Effector CD8-positive, alpha-beta T cell (primary cell): ENCODE measurements around the gene TMEM232.
"Not testable (repeated sequence)": the region's sequence is repeated elsewhere in the genome, so short reads cannot be mapped to it uniquely, and the experiment has no call there.

Source experiments
- DNase-seq: peaks from one replicate; lab custom pipeline; 2025; lab: John Stamatoyannopoulos, UW

TMEM232 gene

GRCh38 chr5:110625376-110625999 lies 101.0 kb downstream of the TMEM232 start:
- DNase-seq: no peak

- no peak for DNase-seq
Observed at GRCh38 chr5:110623874-110624273, 102.6 kb downstream of the TMEM232 start.

- DNase-seq: no peak
Observed at GRCh38 chr5:110618941-110619340, 107.5 kb downstream of the TMEM232 start.

- DNase-seq: no peak
Observed at GRCh38 chr5:110616009-110616408, 110.5 kb downstream of the TMEM232 start.

GRCh38 chr5:110612794-110613247 lies 113.7 kb downstream of the TMEM232 start:
- no peak for DNase-seq

GRCh38 chr5:110611817-110612216 lies 114.7 kb downstream of the TMEM232 start:
- no peak for DNase-seq

GRCh38 chr5:110594866-110595265 lies 131.6 kb downstream of the TMEM232 start:
- no peak for DNase-seq

- no peak for DNase-seq
Observed at GRCh38 chr5:110590187-110590586, 136.3 kb downstream of the TMEM232 start.

GRCh38 chr5:110588286-110588980 lies 138.0 kb downstream of the TMEM232 start:
- DNase-seq: no peak

- no peak for DNase-seq
Observed at GRCh38 chr5:110580625-110581024, 145.8 kb downstream of the TMEM232 start.

- no peak for DNase-seq
Observed at GRCh38 chr5:110572729-110573128, 153.7 kb downstream of the TMEM232 start.

GRCh38 chr5:110562191-110562590 lies 164.3 kb downstream of the TMEM232 start:
- no peak for DNase-seq

- no peak for DNase-seq
Observed at GRCh38 chr5:110561510-110561909, 165.0 kb downstream of the TMEM232 start.

- no peak for DNase-seq
Observed at GRCh38 chr5:110549301-110549700, 177.2 kb downstream of the TMEM232 start.

GRCh38 chr5:110548171-110548570 lies 178.3 kb downstream of the TMEM232 start:
- no peak for DNase-seq

- no peak for DNase-seq
Observed at GRCh38 chr5:110547495-110547894, 179.0 kb downstream of the TMEM232 start.

GRCh38 chr5:110545716-110546115 lies 180.8 kb downstream of the TMEM232 start:
- no peak for DNase-seq

- DNase-seq: no peak
Observed at GRCh38 chr5:110544603-110545002, 181.9 kb downstream of the TMEM232 start.

GRCh38 chr5:110542949-110543348 lies 183.5 kb downstream of the TMEM232 start:
- no peak for DNase-seq

- no peak for DNase-seq
Observed at GRCh38 chr5:110536120-110537115, 190.1 kb downstream of the TMEM232 start.

- DNase-seq: not testable (repeated sequence)
Observed at GRCh38 chr5:110535146-110535545, 191.3 kb downstream of the TMEM232 start.

GRCh38 chr5:110525762-110526161 lies 200.7 kb downstream of the TMEM232 start:
- no peak for DNase-seq
